Activated CD8-positive, alpha-beta T cell treated with anti-CD3 and anti-CD28 coated beads for 36 hours (primary cell): Measurements from ENCODE around the gene ALG8. TPM values are rescaled to one million over a fixed set of nuclear protein-coding genes. Genes with fewer than 3 reads are reported as not detected.

Experiments
- ATAC-seq: fragments of 200-7000 bp; cut with Tn5 transposase; one replicate; pipeline ENCODE4 v1.10.0; 2021; ENCODE audit warnings: mild to moderate bottlenecking, moderate library complexity
- CTCF ChIA-PET: fragments of 350-600 bp; sonication (Branson Sonifier 250); formaldehyde crosslinking; loops from one replicate; lab custom pipeline; 2021; ENCODE audit warnings: antibody characterized with exemption; lab: Charles Lee
- POLR2A ChIA-PET: fragments of 350-600 bp; sonication (Branson Sonifier 250); formaldehyde crosslinking; loops from one replicate; lab custom pipeline; 2021; ENCODE audit warnings: antibody characterized with exemption; lab: Charles Lee
- DNase-seq: peaks from one replicate; pipeline ENCODE4 v3.0.0-alpha.2; 2020
- H3K27ac Mint-ChIP-seq: one replicate; pipeline ENCODE4 v1.8.0; 2021; ENCODE audit warnings: mild to moderate bottlenecking, mixed read lengths
- H3K27me3 Mint-ChIP-seq: one replicate; pipeline ENCODE4 v1.8.0; 2021; ENCODE audit warnings: mixed read lengths
- H3K36me3 Mint-ChIP-seq: one replicate; pipeline ENCODE4 v1.8.0; 2021; ENCODE audit warnings: low read depth, mixed read lengths
- H3K4me1 Mint-ChIP-seq: one replicate; pipeline ENCODE4 v1.8.0; 2021; ENCODE audit warnings: low read depth, mixed read lengths
- H3K4me3 Mint-ChIP-seq: one replicate; pipeline ENCODE4 v1.8.0; 2021; ENCODE audit warnings: mild to moderate bottlenecking, moderate library complexity, mixed read lengths
- H3K9me3 Mint-ChIP-seq: one replicate; pipeline ENCODE4 v1.8.0; 2021; ENCODE audit warnings: mixed read lengths
- CTCF ChIP-seq: fragments of 200-600 bp; IDR thresholded peaks from one replicate; pipeline ENCODE4 v1.8.0; 2022; ENCODE audit warnings: antibody characterized with exemption, mild to moderate bottlenecking
- intact Hi-C: fragments of 100-400 bp; cut with micrococcal nuclease; formaldehyde crosslinking; loops from one replicate; pipeline ENCODE4 v1.10.0; 2022
- total RNA-seq, 2 experiments: library from RNA; stranded (reverse); gene quantifications; one replicate each; pipeline ENCODE4 v1.2.3, GENCODE V29; 2021

Gene ALG8
- total RNA-seq, 2 experiments from 2014 or later = 45.5 to 47.7 TPM

- TF ChIP-seq CTCF = no peak
- DNase-seq (no peak), ATAC-seq (no peak)
- intact Hi-C loops = no loop called here
- Mint-ChIP-seq H3K27ac (no peak overlapping the region), H3K9me3 (no peaks in the 10 kb centered on the region), H3K4me1 (peaks cover 21% of the 10 kb centered on the region), H3K27me3 (no peaks in the 10 kb centered on the region), H3K4me3 (no peak overlapping the region), H3K36me3 (peaks cover 8% of the 10 kb centered on the region)
- CTCF ChIA-PET = no interaction called here
- POLR2A ChIA-PET = no interaction called here
Measured at GRCh38 chr11:78083021-78083420, 56.4 kb downstream of the ALG8 start.

- Mint-ChIP-seq H3K4me1 (peaks cover 29% of the 10 kb centered on the region), H3K27ac (peak overlapping the region; percentile 4), H3K9me3 (no peaks in the 10 kb centered on the region), H3K36me3 (peaks cover 10% of the 10 kb centered on the region), H3K4me3 (no peak overlapping the region), H3K27me3 (no peaks in the 10 kb centered on the region)
- TF ChIP-seq CTCF = no peak
- intact Hi-C loops = no loop called here
- DNase-seq = no peak
- no peak for ATAC-seq
- CTCF ChIA-PET = no interaction called here
- POLR2A ChIA-PET = interaction anchor here (0.6 kb wide), 1 partner anchor 107 kb away, joined by 3 read pairs; no protein-coding TSS in a partner anchor
Measured at GRCh38 chr11:78082146-78082545, 57.3 kb downstream of the ALG8 start.

GRCh38 chr11:78081583-78081982 lies 57.8 kb downstream of the ALG8 start:
- no peak for DNase-seq
- Mint-ChIP-seq H3K4me3 (peak overlapping the region; percentile 91), H3K27ac (peak overlapping the region; percentile 66), H3K4me1 (peaks cover 33% of the 10 kb centered on the region), H3K27me3 (no peaks in the 10 kb centered on the region), H3K9me3 (no peaks in the 10 kb centered on the region), H3K36me3 (peaks cover 13% of the 10 kb centered on the region)
- ChIA-PET POLR2A (interaction anchor here (0.6 kb wide), 1 partner anchor 108 kb away, joined by 3 read pairs; no protein-coding TSS in a partner anchor), CTCF (no interaction called here)
- intact Hi-C loops = no loop called here
- TF ChIP-seq CTCF = no peak
- no peak for ATAC-seq

DNA sequence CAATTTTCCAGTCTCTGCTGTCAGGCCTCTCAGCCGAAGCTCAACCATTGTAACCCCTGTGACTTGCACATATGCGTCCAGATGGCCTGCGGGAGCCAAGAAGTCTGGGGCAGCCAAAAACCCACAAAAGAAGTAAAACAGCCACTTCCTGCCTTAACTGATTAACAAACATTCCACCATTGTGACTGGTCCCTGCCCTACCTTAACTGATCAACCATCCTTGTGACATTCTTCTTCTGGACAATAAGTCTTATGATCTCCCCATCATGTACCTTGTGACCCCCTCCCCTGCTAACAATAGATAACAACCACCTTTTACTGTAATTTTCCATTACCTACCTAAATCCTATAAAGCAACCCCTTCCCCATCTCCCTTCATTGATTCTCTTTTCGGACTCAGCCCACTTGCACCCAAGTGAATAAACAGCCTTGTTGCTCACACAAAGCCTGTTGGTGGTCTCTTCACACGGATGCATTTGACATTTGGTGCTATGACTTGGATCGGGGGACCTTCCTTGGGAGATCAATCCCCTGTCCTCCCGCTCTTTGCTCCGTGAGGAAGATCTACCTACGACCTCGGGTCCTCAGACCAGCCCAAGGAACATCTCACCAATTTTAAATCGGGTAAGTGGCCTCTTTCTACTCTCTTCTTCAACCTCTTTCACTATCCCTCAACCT lies 58.5 kb downstream of the ALG8 start:
- CTCF ChIA-PET = interaction anchor here (1.0 kb wide), 1 partner anchor 16 kb away, joined by 3 read pairs; no protein-coding TSS in a partner anchor
- Mint-ChIP-seq H3K4me3 (peak overlapping the region; percentile 91), H3K36me3 (peaks cover 14% of the 10 kb centered on the region), H3K4me1 (peaks cover 34% of the 10 kb centered on the region), H3K27me3 (no peaks in the 10 kb centered on the region), H3K27ac (peak overlapping the region; percentile 66), H3K9me3 (no peaks in the 10 kb centered on the region)
- no peak for TF ChIP-seq CTCF
- POLR2A ChIA-PET = interaction anchor here (1.2 to 1.6 kb wide), 3 partner anchors 7 to 18 kb away, joined by 3 to 4 read pairs (median 3); partner anchors contain the start of gene THRSP
- DNase-seq (no peak), ATAC-seq (no peak)
- intact Hi-C loops = no loop called here
